Measurements from ENCODE around the gene VTI1A.

VTI1A gene

DNA sequence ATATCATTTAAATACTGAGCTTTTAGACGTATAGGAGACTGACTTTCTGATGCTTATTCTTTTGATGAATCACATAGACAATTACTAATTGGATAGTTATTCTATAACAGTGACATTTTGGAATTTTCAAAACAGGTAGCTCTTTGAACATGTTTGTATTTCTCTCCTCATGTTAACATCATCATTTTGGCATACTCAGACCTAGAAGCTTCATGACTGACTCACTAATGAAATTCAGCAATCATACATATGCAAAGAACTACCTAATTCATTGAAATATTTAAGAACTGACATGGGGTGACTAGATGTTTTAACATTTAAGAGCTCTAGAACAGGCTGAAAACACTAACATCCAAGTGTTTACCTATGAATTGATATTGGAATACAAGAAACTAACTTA, 192.3 kb downstream of the VTI1A start:
- H3K4me3 ChIP-seq (ENCODE audit: low read depth, low read length) = no peak overlapping the region

DNA sequence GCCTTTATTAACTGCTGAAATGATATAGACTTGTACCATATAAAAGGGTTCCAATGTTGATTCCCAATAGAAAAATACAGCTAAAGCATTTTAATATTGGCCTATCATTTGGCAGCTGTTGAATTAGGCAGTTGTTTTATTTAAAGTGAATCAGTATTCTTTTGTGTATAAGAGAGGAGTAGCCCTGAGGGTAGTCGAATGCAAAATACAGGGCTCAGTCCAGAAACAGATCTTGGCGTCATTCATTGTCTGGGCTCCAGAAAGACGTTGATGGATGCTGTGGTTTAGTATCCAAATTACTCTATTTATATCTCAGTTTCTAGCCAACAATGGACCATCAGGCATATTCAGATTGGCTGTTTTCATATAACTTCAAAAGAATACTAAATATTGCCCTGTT, 193.6 kb downstream of the VTI1A start:
- DNase-seq (ENCODE audit: low read depth) = no peak
- TF ChIP-seq POLR2A (IDR thresholded peaks at IDR 0.05; ENCODE audit: extremely low read depth, insufficient read length) (no peak), MYC (IDR thresholded peaks at IDR 0.05; ENCODE audit: low read depth, low read length) (no peak)
- TF ChIP-seq, protein P1, sequence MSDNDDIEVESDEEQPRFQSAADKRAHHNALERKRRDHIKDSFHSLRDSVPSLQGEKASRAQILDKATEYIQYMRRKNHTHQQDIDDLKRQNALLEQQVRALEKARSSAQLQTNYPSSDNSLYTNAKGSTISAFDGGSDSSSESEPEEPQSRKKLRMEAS (IDR thresholded peaks at IDR 0.05; ENCODE audit: low read depth, low read length) = no peak
- TF ChIP-seq, protein P2, sequence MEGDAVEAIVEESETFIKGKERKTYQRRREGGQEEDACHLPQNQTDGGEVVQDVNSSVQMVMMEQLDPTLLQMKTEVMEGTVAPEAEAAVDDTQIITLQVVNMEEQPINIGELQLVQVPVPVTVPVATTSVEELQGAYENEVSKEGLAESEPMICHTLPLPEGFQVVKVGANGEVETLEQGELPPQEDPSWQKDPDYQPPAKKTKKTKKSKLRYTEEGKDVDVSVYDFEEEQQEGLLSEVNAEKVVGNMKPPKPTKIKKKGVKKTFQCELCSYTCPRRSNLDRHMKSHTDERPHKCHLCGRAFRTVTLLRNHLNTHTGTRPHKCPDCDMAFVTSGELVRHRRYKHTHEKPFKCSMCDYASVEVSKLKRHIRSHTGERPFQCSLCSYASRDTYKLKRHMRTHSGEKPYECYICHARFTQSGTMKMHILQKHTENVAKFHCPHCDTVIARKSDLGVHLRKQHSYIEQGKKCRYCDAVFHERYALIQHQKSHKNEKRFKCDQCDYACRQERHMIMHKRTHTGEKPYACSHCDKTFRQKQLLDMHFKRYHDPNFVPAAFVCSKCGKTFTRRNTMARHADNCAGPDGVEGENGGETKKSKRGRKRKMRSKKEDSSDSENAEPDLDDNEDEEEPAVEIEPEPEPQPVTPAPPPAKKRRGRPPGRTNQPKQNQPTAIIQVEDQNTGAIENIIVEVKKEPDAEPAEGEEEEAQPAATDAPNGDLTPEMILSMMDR (IDR thresholded peaks at IDR 0.05; ENCODE audit: low read depth, low read length) = no peak
- no peak overlapping the region for H3K4me3 ChIP-seq (ENCODE audit: low read depth, low read length)

More for the DNA sequence above, 192.3 kb downstream of the VTI1A start:
- no peak for DNase-seq (ENCODE audit: low read depth)
- TF ChIP-seq, protein P2 (IDR thresholded peaks at IDR 0.05; ENCODE audit: low read depth, low read length) = no peak
- TF ChIP-seq MYC (IDR thresholded peaks at IDR 0.05; ENCODE audit: low read depth, low read length) = no peak
- TF ChIP-seq, protein P1 (IDR thresholded peaks at IDR 0.05; ENCODE audit: low read depth, low read length) = no peak
- no peak for TF ChIP-seq POLR2A (IDR thresholded peaks at IDR 0.05; ENCODE audit: extremely low read depth, insufficient read length)

DNA sequence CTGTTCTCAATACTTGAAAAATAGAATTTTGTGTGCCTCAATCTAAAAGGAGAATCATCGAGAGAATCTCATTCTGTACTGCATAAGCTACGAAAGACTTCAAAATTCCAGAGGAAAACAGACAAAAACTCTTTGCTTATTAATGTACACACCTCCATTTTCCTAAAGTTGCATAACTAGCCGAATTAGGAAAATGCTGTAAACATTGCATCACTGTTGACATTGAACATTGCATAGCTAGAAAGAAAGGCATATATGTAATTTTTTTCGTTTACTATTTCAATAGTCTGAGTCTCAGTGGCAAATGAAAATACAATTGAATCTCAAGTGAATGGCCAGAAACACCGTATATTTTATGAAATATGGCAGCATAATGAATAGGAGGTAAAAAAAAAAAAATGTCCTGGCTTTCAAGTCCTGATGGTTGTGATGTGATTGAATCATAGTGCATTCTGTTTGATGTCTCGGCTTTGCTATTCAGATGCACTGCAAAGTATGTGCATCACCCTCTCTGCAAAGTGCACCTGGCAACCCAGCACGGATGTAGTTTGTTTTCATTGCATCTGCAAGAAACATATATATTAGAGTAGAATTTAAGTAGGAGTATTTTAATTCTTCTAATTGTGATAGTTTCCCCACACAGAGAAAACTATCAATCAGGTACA, 196.7 kb downstream of the VTI1A start:
- TF ChIP-seq MYC (IDR thresholded peaks at IDR 0.05; ENCODE audit: low read depth, low read length) = no peak
- no peak for TF ChIP-seq POLR2A (IDR thresholded peaks at IDR 0.05; ENCODE audit: extremely low read depth, insufficient read length)
- TF ChIP-seq, protein P1 (IDR thresholded peaks at IDR 0.05; ENCODE audit: low read depth, low read length) = no peak
- TF ChIP-seq, protein P2 (IDR thresholded peaks at IDR 0.05; ENCODE audit: low read depth, low read length) = no peak
- no peak for DNase-seq (ENCODE audit: low read depth)
- no peak overlapping the region for H3K4me3 ChIP-seq (ENCODE audit: low read depth, low read length)

DNA sequence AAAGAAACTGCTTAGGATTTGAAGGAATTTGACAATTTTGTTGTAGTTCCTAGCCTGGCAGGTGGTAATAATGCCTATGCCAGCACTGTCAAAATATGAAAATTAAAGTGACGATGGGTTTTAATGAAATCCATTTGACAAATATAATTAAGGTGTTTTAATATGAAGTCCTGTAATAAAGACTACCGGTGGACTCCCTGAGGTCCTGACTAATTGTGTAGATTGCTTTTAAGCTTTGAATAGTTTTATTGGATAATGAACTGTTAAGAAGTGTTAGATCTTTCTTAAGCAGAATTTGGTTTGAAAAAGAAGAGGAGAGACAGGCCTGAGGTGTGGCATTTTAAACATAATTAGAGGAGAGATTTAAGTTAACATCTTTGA, 197.2 kb downstream of the VTI1A start:
- no peak for DNase-seq (ENCODE audit: low read depth)
- no peak overlapping the region for H3K4me3 ChIP-seq (ENCODE audit: low read depth, low read length)
- TF ChIP-seq, protein P1 (IDR thresholded peaks at IDR 0.05; ENCODE audit: low read depth, low read length) = no peak
- TF ChIP-seq, protein P2 (IDR thresholded peaks at IDR 0.05; ENCODE audit: low read depth, low read length) = no peak
- TF ChIP-seq MYC (IDR thresholded peaks at IDR 0.05; ENCODE audit: low read depth, low read length) = no peak
- no peak for TF ChIP-seq POLR2A (IDR thresholded peaks at IDR 0.05; ENCODE audit: extremely low read depth, insufficient read length)

DNA sequence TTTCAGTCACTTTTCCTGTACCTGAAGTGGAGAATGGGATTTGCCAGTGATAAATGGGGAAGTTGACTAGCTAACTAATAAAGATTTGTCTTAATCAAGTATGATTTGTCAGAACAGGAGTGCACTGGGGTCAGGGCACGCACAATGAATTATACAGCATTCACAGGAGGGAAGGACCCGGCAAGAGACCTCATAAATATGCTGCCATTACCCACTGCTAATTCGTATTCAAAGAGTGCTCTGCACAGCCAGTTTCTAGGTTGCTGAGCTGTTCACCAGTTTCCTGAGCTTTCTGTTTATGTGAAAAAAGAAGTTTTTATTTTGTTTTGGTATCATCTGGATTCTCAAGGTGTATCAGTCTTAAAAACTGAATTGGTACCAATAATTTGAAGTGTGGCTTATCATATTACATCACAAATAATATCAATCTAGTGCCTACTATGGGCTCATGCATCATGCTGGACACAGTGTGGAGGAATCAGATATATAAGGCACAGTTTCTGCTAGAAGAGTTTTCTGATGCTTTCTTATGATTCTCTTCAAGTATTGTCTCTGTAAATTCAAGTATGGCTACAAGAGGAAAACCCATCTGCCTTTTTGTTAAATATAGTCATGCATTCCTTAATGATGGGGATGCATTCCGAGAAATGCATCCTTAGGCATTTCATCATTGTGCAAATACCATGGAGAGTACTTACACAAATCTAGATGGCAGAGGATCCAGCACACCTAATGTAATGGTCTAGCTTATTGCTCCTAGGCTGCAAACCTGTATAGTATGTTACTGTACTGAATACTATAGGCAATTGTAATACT, 202.2 kb downstream of the VTI1A start:
- TF ChIP-seq, protein P1 (IDR thresholded peaks at IDR 0.05; ENCODE audit: low read depth, low read length) = no peak
- TF ChIP-seq POLR2A (IDR thresholded peaks at IDR 0.05; ENCODE audit: extremely low read depth, insufficient read length) (no peak), MYC (IDR thresholded peaks at IDR 0.05; ENCODE audit: low read depth, low read length) (no peak)
- TF ChIP-seq, protein P2 (IDR thresholded peaks at IDR 0.05; ENCODE audit: low read depth, low read length) = no peak
- H3K4me3 ChIP-seq (ENCODE audit: low read depth, low read length) = no peak overlapping the region
- DNase-seq (ENCODE audit: low read depth) = no peak

Data from NB4 (cell line).